Mucosa of stomach (tissue), 1 donor: ENCODE results near the gene NUB1.

Experiments
- H3K27me3 ChIP-seq: one replicate; pipeline ENCODE4 v1.7.0; 2013; ENCODE audit warnings: mild to moderate bottlenecking, low read length; ENCODE audit not compliant: control insufficient read depth, insufficient read depth
- H3K36me3 ChIP-seq: one replicate; pipeline ENCODE4 v1.7.0; 2013; ENCODE audit warnings: low read length; ENCODE audit not compliant: control insufficient read depth, insufficient read depth
- H3K4me1 ChIP-seq: one replicate; pipeline ENCODE4 v1.7.0; 2013; ENCODE audit warnings: mild to moderate bottlenecking, low read length; ENCODE audit not compliant: control insufficient read depth, insufficient read depth
- H3K4me3 ChIP-seq: one replicate; pipeline ENCODE4 v1.7.0; 2013; ENCODE audit warnings: low read length
- H3K9ac ChIP-seq: one replicate; pipeline ENCODE4 v1.7.0; 2013; ENCODE audit warnings: mild to moderate bottlenecking, low read length, moderate library complexity
- H3K9me3 ChIP-seq: one replicate; pipeline ENCODE4 v1.7.0; 2013; ENCODE audit warnings: mild to moderate bottlenecking, low read length, moderate library complexity; ENCODE audit not compliant: control insufficient read depth
- donor health status: Pancreatic carcinoma.

Gene NUB1

GRCh38 chr7:151338809-151339208, 2.8 kb upstream of the NUB1 start:
- H3K4me1 ChIP-seq = peaks cover 15% of the 10 kb centered on the region
- no peak overlapping the region for H3K9ac ChIP-seq
- H3K36me3 ChIP-seq = no peaks in the 10 kb centered on the region
- H3K27me3 ChIP-seq = no peaks in the 10 kb centered on the region
- no peak overlapping the region for H3K4me3 ChIP-seq
- H3K9me3 ChIP-seq = no peaks in the 10 kb centered on the region

- Histone ChIP-seq H3K9me3 (no peaks in the 10 kb centered on the region), H3K4me3 (no peak overlapping the region), H3K36me3 (no peaks in the 10 kb centered on the region), H3K4me1 (peaks cover 15% of the 10 kb centered on the region), H3K9ac (no peak overlapping the region), H3K27me3 (no peaks in the 10 kb centered on the region)
Observed at GRCh38 chr7:151339651-151340382, 1.8 kb upstream of the NUB1 start.

GRCh38 chr7:151340794-151341356, 737 bp upstream of the NUB1 start:
- Histone ChIP-seq H3K36me3 (no peaks in the 10 kb centered on the region), H3K4me3 (no peak overlapping the region), H3K9me3 (no peaks in the 10 kb centered on the region), H3K4me1 (peaks cover 18% of the 10 kb centered on the region), H3K9ac (no peak overlapping the region), H3K27me3 (no peaks in the 10 kb centered on the region)

GRCh38 chr7:151342102-151342646, 562 bp downstream of the NUB1 start:
- H3K9me3 ChIP-seq = no peaks in the 10 kb centered on the region
- no peaks in the 10 kb centered on the region for H3K27me3 ChIP-seq
- H3K36me3 ChIP-seq = no peaks in the 10 kb centered on the region
- H3K4me3 ChIP-seq = peak overlapping the region; percentile 57
- H3K9ac ChIP-seq = peak overlapping the region; percentile 76
- H3K4me1 ChIP-seq = peaks cover 27% of the 10 kb centered on the region

GRCh38 chr7:151342811-151343210, 1.2 kb downstream of the NUB1 start:
- H3K36me3 ChIP-seq = no peaks in the 10 kb centered on the region
- no peaks in the 10 kb centered on the region for H3K9me3 ChIP-seq
- peak overlapping the region; percentile 76 for H3K9ac ChIP-seq
- no peaks in the 10 kb centered on the region for H3K27me3 ChIP-seq
- no peak overlapping the region for H3K4me3 ChIP-seq
- H3K4me1 ChIP-seq = peaks cover 27% of the 10 kb centered on the region

- Histone ChIP-seq H3K36me3 (no peaks in the 10 kb centered on the region), H3K27me3 (no peaks in the 10 kb centered on the region), H3K4me3 (no peak overlapping the region), H3K9ac (no peak overlapping the region), H3K9me3 (no peaks in the 10 kb centered on the region), H3K4me1 (peaks cover 27% of the 10 kb centered on the region)
Observed at GRCh38 chr7:151343516-151343915, 1.9 kb downstream of the NUB1 start.

- Histone ChIP-seq H3K4me3 (no peak overlapping the region), H3K9ac (no peak overlapping the region), H3K4me1 (peaks cover 37% of the 10 kb centered on the region), H3K9me3 (no peaks in the 10 kb centered on the region), H3K27me3 (no peaks in the 10 kb centered on the region), H3K36me3 (no peaks in the 10 kb centered on the region)
Observed at GRCh38 chr7:151345576-151346469, 4.2 kb downstream of the NUB1 start.

- Histone ChIP-seq H3K4me1 (peaks cover 33% of the 10 kb centered on the region), H3K27me3 (no peaks in the 10 kb centered on the region), H3K36me3 (peaks cover under 1% of the 10 kb centered on the region), H3K4me3 (no peak overlapping the region), H3K9me3 (no peaks in the 10 kb centered on the region), H3K9ac (no peak overlapping the region)
Observed at GRCh38 chr7:151346470-151346769, 4.8 kb downstream of the NUB1 start.

- Histone ChIP-seq H3K9me3 (no peaks in the 10 kb centered on the region), H3K36me3 (peaks cover 9% of the 10 kb centered on the region), H3K4me1 (peaks cover 33% of the 10 kb centered on the region), H3K27me3 (no peaks in the 10 kb centered on the region), H3K4me3 (no peak overlapping the region), H3K9ac (no peak overlapping the region)
Observed at GRCh38 chr7:151347200-151347599, 5.6 kb downstream of the NUB1 start.

- H3K36me3 ChIP-seq = peaks cover 9% of the 10 kb centered on the region
- H3K27me3 ChIP-seq = no peaks in the 10 kb centered on the region
- no peak overlapping the region for H3K4me3 ChIP-seq
- no peak overlapping the region for H3K9ac ChIP-seq
- H3K9me3 ChIP-seq = no peaks in the 10 kb centered on the region
- peaks cover 22% of the 10 kb centered on the region for H3K4me1 ChIP-seq
Observed at GRCh38 chr7:151348970-151349369, 7.4 kb downstream of the NUB1 start.

- Histone ChIP-seq H3K4me1 (peaks cover 22% of the 10 kb centered on the region), H3K9me3 (no peaks in the 10 kb centered on the region), H3K27me3 (no peaks in the 10 kb centered on the region), H3K9ac (peak overlapping the region; percentile 65), H3K4me3 (peak overlapping the region; percentile 44), H3K36me3 (peaks cover 9% of the 10 kb centered on the region)
Observed at GRCh38 chr7:151349507-151349853, 7.9 kb downstream of the NUB1 start.

GRCh38 chr7:151351027-151351426, 9.4 kb downstream of the NUB1 start:
- H3K36me3 ChIP-seq = peaks cover 9% of the 10 kb centered on the region
- H3K4me3 ChIP-seq = no peak overlapping the region
- no peaks in the 10 kb centered on the region for H3K27me3 ChIP-seq
- H3K9me3 ChIP-seq = no peaks in the 10 kb centered on the region
- H3K4me1 ChIP-seq = peaks cover 18% of the 10 kb centered on the region
- no peak overlapping the region for H3K9ac ChIP-seq
